Neural progenitor cell (in vitro differentiated cells): ENCODE data around the gene PRKCA. TPM values are rescaled to one million over a fixed set of nuclear protein-coding genes. Genes with fewer than 3 reads are reported as not detected.
"Not testable (repeated sequence)": the region's sequence is repeated elsewhere in the genome, so short reads cannot be mapped to it uniquely, and the experiment has no call there.

Source experiments
- DNase-seq: peaks from one replicate; pipeline ENCODE4 v3.0.0-alpha.2; 2016; ENCODE audit warnings: low spot score
- H2AFZ ChIP-seq: fragments of 200-600 bp; sonication (generic); replicated peaks from 2 replicates; pipeline ENCODE4 v1.6.1; 2016; ENCODE audit warnings: antibody characterized with exemption
- H3F3A ChIP-seq: fragments of 200-600 bp; sonication (generic); 2 replicates; pipeline ENCODE4 v1.6.1; 2016; ENCODE audit warnings: antibody characterized with exemption, low read depth
- H3K27ac ChIP-seq: fragments of 200-600 bp; sonication (generic); 2 replicates; pipeline ENCODE4 v1.5.1; 2016; ENCODE audit warnings: mild to moderate bottlenecking
- H3K27me3 ChIP-seq: fragments of 200-600 bp; sonication (generic); 2 replicates; pipeline ENCODE4 v1.6.1; 2016; ENCODE audit warnings: mild to moderate bottlenecking, moderate library complexity
- H3K36me3 ChIP-seq: fragments of 200-600 bp; sonication (generic); 2 replicates; pipeline ENCODE4 v1.5.1; 2016
- H3K4me1 ChIP-seq: fragments of 200-600 bp; sonication (generic); 2 replicates; pipeline ENCODE4 v1.6.1; 2016; ENCODE audit warnings: mixed run types
- H3K4me2 ChIP-seq: fragments of 200-600 bp; sonication (generic); 2 replicates; pipeline ENCODE4 v1.6.1; 2016
- H3K4me3 ChIP-seq: fragments of 200-600 bp; sonication (generic); 2 replicates; pipeline ENCODE4 v1.5.1; 2016
- H3K79me2 ChIP-seq: fragments of 200-600 bp; sonication (generic); 2 replicates; pipeline ENCODE4 v1.6.1; 2016; ENCODE audit warnings: low read depth
- H3K9ac ChIP-seq: fragments of 200-600 bp; sonication (generic); 2 replicates; pipeline ENCODE4 v1.6.1; 2016
- H3K9me3 ChIP-seq: fragments of 200-600 bp; sonication (generic); 2 replicates; pipeline ENCODE4 v1.5.1; 2016; ENCODE audit warnings: low read depth
- H4K20me1 ChIP-seq: fragments of 200-600 bp; sonication (generic); 2 replicates; pipeline ENCODE4 v1.6.1; 2016; ENCODE audit warnings: low read depth
- H3K27ac Mint-ChIP-seq: 3 replicates; pipeline ENCODE4 v1.8.0; 2021; ENCODE audit warnings: mixed read lengths
- H3K27me3 Mint-ChIP-seq: 2 replicates; pipeline ENCODE4 v1.8.0; 2022; ENCODE audit warnings: low read depth, mild to moderate bottlenecking, inconsistent platforms, moderate library complexity, mixed read lengths; ENCODE audit not compliant: insufficient read depth
- H3K36me3 Mint-ChIP-seq: 3 replicates; pipeline ENCODE4 v1.8.0; 2021; ENCODE audit warnings: mixed read lengths
- H3K4me1 Mint-ChIP-seq: 3 replicates; pipeline ENCODE4 v1.8.0; 2021; ENCODE audit warnings: mixed read lengths
- H3K4me3 Mint-ChIP-seq: 3 replicates; pipeline ENCODE4 v1.8.0; 2021; ENCODE audit warnings: mild to moderate bottlenecking, moderate library complexity, mixed read lengths
- H3K9me3 Mint-ChIP-seq: 3 replicates; pipeline ENCODE4 v1.8.0; 2020; ENCODE audit warnings: mixed read lengths
- EZH2 ChIP-seq: fragments of 200-600 bp; sonication (generic); IDR thresholded peaks from 2 replicates; pipeline ENCODE4 v1.6.1; 2017; ENCODE audit warnings: antibody characterized with exemption, mild to moderate bottlenecking, moderate library complexity
- EZH2phosphoT487 ChIP-seq: fragments of 200-600 bp; sonication (generic); IDR thresholded peaks from 2 replicates; pipeline ENCODE4 v1.6.1; 2017; ENCODE audit warnings: antibody characterized with exemption
- total RNA-seq: library from RNA; depleted of rRNA; stranded (reverse); fragments of >200 nt; gene quantifications from 2 replicates; pipeline ENCODE4 v1.2.3, GENCODE V29; 2015; ENCODE audit warnings: low replicate concordance
- TF ChIP-seq, protein P1 (sequence below): fragments of 200-600 bp; sonication (generic); IDR thresholded peaks from 2 replicates; pipeline ENCODE4 v1.5.1; 2017; ENCODE audit warnings: antibody characterized with exemption, mild to moderate bottlenecking

Gene PRKCA
- total RNA-seq, 1 donor from 2014 or later, result 2.1 TPM

- Mint-ChIP-seq H3K4me3 (no peak overlapping the region), H3K27me3 (peaks cover 2% of the 10 kb centered on the region), H3K9me3 (no peaks in the 10 kb centered on the region), H3K4me1 (peaks cover 30% of the 10 kb centered on the region), H3K27ac (no peak overlapping the region), H3K36me3 (no peaks in the 10 kb centered on the region)
- H3F3A ChIP-seq, result no peaks in the 10 kb centered on the region
- TF ChIP-seq, protein P1, sequence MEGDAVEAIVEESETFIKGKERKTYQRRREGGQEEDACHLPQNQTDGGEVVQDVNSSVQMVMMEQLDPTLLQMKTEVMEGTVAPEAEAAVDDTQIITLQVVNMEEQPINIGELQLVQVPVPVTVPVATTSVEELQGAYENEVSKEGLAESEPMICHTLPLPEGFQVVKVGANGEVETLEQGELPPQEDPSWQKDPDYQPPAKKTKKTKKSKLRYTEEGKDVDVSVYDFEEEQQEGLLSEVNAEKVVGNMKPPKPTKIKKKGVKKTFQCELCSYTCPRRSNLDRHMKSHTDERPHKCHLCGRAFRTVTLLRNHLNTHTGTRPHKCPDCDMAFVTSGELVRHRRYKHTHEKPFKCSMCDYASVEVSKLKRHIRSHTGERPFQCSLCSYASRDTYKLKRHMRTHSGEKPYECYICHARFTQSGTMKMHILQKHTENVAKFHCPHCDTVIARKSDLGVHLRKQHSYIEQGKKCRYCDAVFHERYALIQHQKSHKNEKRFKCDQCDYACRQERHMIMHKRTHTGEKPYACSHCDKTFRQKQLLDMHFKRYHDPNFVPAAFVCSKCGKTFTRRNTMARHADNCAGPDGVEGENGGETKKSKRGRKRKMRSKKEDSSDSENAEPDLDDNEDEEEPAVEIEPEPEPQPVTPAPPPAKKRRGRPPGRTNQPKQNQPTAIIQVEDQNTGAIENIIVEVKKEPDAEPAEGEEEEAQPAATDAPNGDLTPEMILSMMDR, result no peak
- no peak for TF ChIP-seq EZH2phosphoT487
- no peak for TF ChIP-seq EZH2
- no peak overlapping the region for H2AFZ ChIP-seq
- no peaks in the 10 kb centered on the region for H3K9me3 ChIP-seq
- H3K36me3 ChIP-seq, result no peaks in the 10 kb centered on the region
- no peak overlapping the region for H3K4me2 ChIP-seq
- no peaks in the 10 kb centered on the region for H3K4me1 ChIP-seq
- H3K27me3 ChIP-seq, result no peaks in the 10 kb centered on the region
- no peaks in the 10 kb centered on the region for H3K79me2 ChIP-seq
- H4K20me1 ChIP-seq, result no peaks in the 10 kb centered on the region
- DNase-seq, result no peak
- H3K27ac ChIP-seq, result no peak overlapping the region
- no peak overlapping the region for H3K9ac ChIP-seq
- H3K4me3 ChIP-seq, result no peak overlapping the region
Measured at GRCh38 chr17:66343531-66344078, 41.2 kb downstream of the PRKCA start.

DNA sequence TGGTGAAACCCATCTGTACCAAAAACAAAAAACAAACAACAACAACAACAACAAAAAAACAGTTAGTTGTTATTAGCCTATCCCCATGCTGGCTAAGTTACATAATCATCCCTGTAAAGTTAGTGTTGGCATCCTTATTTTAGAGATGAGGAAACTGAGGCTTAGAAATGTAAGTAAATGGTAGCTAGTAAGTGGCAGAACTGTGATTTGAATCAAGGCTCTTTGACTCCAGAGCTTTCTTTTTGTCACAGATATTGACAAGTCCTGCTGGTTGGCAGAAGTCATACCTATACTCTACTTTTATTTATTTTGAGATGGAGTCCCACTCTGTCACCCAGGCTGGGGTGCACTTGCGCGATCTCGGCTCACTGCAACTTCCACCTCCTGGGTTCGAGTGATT, 42.1 kb downstream of the PRKCA start:
- no peak overlapping the region for H2AFZ ChIP-seq
- H3K27ac Mint-ChIP-seq, result no peak overlapping the region

GRCh38 chr17:66345264-66345663, 42.9 kb downstream of the PRKCA start:
- Histone ChIP-seq H3K9me3 (no peaks in the 10 kb centered on the region), H3K4me2 (no peak overlapping the region), H4K20me1 (no peaks in the 10 kb centered on the region), H3K9ac (no peak overlapping the region), H3F3A (no peaks in the 10 kb centered on the region), H3K4me1 (peaks cover 7% of the 10 kb centered on the region), H3K27me3 (no peaks in the 10 kb centered on the region), H3K79me2 (no peaks in the 10 kb centered on the region), H3K36me3 (no peaks in the 10 kb centered on the region), H3K4me3 (no peak overlapping the region), H3K27ac (no peak overlapping the region), H2AFZ (no peak overlapping the region)
- Mint-ChIP-seq H3K4me1 (peaks cover 25% of the 10 kb centered on the region), H3K36me3 (no peaks in the 10 kb centered on the region), H3K9me3 (no peaks in the 10 kb centered on the region), H3K27me3 (peaks cover 2% of the 10 kb centered on the region), H3K4me3 (no peak overlapping the region), H3K27ac (no peak overlapping the region)
- no peak for TF ChIP-seq EZH2phosphoT487
- TF ChIP-seq, protein P1, result no peak
- no peak for TF ChIP-seq EZH2
- no peak for DNase-seq

More for the DNA sequence above, 42.1 kb downstream of the PRKCA start:
- Mint-ChIP-seq H3K27me3 (peaks cover 2% of the 10 kb centered on the region), H3K9me3 (no peaks in the 10 kb centered on the region), H3K4me3 (no peak overlapping the region), H3K4me1 (peaks cover 26% of the 10 kb centered on the region), H3K36me3 (no peaks in the 10 kb centered on the region)
- no peak for TF ChIP-seq EZH2phosphoT487
- Histone ChIP-seq H3K9me3 (no peaks in the 10 kb centered on the region), H3K4me2 (no peak overlapping the region), H3K27me3 (no peaks in the 10 kb centered on the region), H3F3A (no peaks in the 10 kb centered on the region), H3K4me3 (no peak overlapping the region), H3K79me2 (no peaks in the 10 kb centered on the region), H3K9ac (no peak overlapping the region), H4K20me1 (no peaks in the 10 kb centered on the region), H3K27ac (no peak overlapping the region), H3K36me3 (no peaks in the 10 kb centered on the region), H3K4me1 (peaks cover under 1% of the 10 kb centered on the region)
- no peak for DNase-seq

- H3K27ac ChIP-seq, DNase-seq, H3K4me3 Mint-ChIP-seq, H3K27me3 Mint-ChIP-seq, H3K4me1 ChIP-seq, H3K9me3 Mint-ChIP-seq, H3K4me2 ChIP-seq, H4K20me1 ChIP-seq, H3K27me3 ChIP-seq, H3K27ac Mint-ChIP-seq, H3K79me2 ChIP-seq, H3K9ac ChIP-seq, H3F3A ChIP-seq, H3K36me3 ChIP-seq, H3K36me3 Mint-ChIP-seq, H2AFZ ChIP-seq, H3K4me3 ChIP-seq, H3K9me3 ChIP-seq: not testable (repeated sequence)
- peaks cover 22% of the 10 kb centered on the region for H3K4me1 Mint-ChIP-seq
Measured at GRCh38 chr17:66345949-66346638, 43.7 kb downstream of the PRKCA start.
